ENCODE results near the gene S100PBP. TPM values are rescaled to one million over a fixed set of nuclear protein-coding genes. Genes with fewer than 3 reads are reported as not detected.

The S100PBP gene
- total and polyA plus RNA-seq, 2 of the 13 experiments (the other 11 are each of a cell fraction or from before 2014, with no cell fraction given) = 20.4 to 26.1 TPM

DNA sequence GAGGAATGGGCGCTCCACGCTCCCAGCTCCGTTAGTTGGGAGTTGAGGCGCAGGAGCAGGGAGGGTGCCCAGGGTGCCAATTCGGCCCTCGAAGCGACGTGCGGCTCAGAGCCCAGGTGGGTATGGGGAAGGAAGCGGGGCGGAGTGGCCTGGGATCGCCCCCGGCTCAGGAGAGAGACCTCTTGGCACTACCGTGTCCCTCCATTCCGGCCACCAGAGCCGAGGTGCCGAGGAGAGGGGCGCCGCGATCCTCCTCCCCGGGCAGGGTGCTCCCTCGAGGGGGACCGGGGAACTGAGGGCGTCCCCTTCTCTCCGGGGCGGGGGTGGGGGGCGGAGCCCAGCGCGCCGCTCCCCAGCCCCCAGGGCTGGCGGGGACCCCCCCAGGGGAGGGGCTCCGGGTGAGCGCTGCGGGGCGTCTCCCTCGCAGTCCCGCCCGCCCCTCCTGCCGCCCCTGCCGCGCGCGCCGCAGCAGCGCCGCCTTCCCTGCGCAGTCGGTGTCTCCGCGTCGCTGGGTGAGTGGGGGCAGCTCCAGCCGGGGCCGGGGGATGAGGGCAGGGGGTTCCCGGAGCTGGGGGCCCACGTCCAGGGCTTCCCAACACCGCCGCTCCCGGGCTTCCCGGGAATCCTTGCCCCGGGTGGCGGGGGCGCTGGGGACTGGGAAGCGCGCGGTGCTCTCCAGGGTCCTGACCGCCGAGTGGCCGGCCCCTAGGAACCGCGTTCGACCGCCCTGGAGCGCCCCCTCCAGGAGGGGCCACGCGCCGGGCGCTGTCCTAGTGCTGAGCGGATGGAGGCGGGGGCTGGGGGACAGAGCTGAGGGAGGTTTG, 68.8 kb downstream of the S100PBP start, which contains the start of gene HPCA (continued):
- TF ChIP-seq ZNF512 (CRISPR knock-in tag; IDR thresholded peaks at IDR 0.05) (no peak), SPEN (CRISPR knock-in tag; IDR thresholded peaks at IDR 0.05; ENCODE audit: low read depth) (peak; percentile 59; the same call in 1 of the 2 replicates), ZNF639 (CRISPR knock-in tag; conservative IDR thresholded peaks at IDR 0.05) (peak; percentile 95), HMGA1 (CRISPR knock-in tag; conservative IDR thresholded peaks at IDR 0.05) (no peak), HHEX (CRISPR knock-in tag; IDR thresholded peaks at IDR 0.05) (peak; percentile 17; the same call in 1 of the 2 replicates), HINFP (CRISPR knock-in tag; IDR thresholded peaks at IDR 0.05; ENCODE audit: low read depth) (peak; percentile 87; the same call in 1 of the 2 replicates), ATF5 (CRISPR knock-in tag; IDR thresholded peaks at IDR 0.05; ENCODE audit: low read depth) (peak; percentile 97), KLF15 (CRISPR knock-in tag; IDR thresholded peaks at IDR 0.05; ENCODE audit: borderline replicate concordance) (peak; percentile 99), ZNF576 (CRISPR knock-in tag; IDR thresholded peaks at IDR 0.05) (0 out of 2 replicates have a peak, but pooled peaks have one; percentile 72), GABPA (IDR thresholded peaks at IDR 0.05; ENCODE audit: low read depth, low read length) (no peak), GABPA (CRISPR knock-in tag; IDR thresholded peaks at IDR 0.05; ENCODE audit: low read depth) (peak; percentile 37; the same call in 1 of the 2 replicates)
- TF ChIP-seq, protein P1, sequence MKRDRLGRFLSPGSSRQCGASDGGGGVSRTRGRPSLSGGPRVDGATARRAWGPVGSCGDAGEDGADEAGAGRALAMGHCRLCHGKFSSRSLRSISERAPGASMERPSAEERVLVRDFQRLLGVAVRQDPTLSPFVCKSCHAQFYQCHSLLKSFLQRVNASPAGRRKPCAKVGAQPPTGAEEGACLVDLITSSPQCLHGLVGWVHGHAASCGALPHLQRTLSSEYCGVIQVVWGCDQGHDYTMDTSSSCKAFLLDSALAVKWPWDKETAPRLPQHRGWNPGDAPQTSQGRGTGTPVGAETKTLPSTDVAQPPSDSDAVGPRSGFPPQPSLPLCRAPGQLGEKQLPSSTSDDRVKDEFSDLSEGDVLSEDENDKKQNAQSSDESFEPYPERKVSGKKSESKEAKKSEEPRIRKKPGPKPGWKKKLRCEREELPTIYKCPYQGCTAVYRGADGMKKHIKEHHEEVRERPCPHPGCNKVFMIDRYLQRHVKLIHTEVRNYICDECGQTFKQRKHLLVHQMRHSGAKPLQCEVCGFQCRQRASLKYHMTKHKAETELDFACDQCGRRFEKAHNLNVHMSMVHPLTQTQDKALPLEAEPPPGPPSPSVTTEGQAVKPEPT (CRISPR knock-in tag; IDR thresholded peaks at IDR 0.05; ENCODE audit: low read depth) = peak; percentile 87
- TF ChIP-seq, protein P2, sequence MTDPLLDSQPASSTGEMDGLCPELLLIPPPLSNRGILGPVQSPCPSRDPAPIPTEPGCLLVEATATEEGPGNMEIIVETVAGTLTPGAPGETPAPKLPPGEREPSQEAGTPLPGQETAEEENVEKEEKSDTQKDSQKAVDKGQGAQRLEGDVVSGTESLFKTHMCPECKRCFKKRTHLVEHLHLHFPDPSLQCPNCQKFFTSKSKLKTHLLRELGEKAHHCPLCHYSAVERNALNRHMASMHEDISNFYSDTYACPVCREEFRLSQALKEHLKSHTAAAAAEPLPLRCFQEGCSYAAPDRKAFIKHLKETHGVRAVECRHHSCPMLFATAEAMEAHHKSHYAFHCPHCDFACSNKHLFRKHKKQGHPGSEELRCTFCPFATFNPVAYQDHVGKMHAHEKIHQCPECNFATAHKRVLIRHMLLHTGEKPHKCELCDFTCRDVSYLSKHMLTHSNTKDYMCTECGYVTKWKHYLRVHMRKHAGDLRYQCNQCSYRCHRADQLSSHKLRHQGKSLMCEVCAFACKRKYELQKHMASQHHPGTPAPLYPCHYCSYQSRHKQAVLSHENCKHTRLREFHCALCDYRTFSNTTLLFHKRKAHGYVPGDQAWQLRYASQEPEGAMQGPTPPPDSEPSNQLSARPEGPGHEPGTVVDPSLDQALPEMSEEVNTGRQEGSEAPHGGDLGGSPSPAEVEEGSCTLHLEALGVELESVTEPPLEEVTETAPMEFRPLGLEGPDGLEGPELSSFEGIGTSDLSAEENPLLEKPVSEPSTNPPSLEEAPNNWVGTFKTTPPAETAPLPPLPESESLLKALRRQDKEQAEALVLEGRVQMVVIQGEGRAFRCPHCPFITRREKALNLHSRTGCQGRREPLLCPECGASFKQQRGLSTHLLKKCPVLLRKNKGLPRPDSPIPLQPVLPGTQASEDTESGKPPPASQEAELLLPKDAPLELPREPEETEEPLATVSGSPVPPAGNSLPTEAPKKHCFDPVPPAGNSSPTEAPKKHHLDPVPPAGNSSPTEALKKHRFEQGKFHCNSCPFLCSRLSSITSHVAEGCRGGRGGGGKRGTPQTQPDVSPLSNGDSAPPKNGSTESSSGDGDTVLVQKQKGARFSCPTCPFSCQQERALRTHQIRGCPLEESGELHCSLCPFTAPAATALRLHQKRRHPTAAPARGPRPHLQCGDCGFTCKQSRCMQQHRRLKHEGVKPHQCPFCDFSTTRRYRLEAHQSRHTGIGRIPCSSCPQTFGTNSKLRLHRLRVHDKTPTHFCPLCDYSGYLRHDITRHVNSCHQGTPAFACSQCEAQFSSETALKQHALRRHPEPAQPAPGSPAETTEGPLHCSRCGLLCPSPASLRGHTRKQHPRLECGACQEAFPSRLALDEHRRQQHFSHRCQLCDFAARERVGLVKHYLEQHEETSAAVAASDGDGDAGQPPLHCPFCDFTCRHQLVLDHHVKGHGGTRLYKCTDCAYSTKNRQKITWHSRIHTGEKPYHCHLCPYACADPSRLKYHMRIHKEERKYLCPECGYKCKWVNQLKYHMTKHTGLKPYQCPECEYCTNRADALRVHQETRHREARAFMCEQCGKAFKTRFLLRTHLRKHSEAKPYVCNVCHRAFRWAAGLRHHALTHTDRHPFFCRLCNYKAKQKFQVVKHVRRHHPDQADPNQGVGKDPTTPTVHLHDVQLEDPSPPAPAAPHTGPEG (CRISPR knock-in tag; IDR thresholded peaks at IDR 0.05) = peak; percentile 93
